DOHH2 (cell line): ENCODE results near the gene CYBA.

ENCODE experiments used
- EZH2phosphoT487 ChIP-seq: fragments of 200-600 bp; sonication (generic); IDR thresholded peaks from 2 replicates; pipeline ENCODE4 v1.6.1; 2017; ENCODE audit warnings: borderline replicate concordance, mild to moderate bottlenecking, antibody characterized with exemption, low read length, moderate library complexity, mixed read lengths
- TF ChIP-seq, protein P1 (sequence below): fragments of 200-600 bp; sonication (generic); IDR thresholded peaks from one replicate; pipeline ENCODE4 v1.5.1; 2014; ENCODE audit warnings: antibody characterized with exemption, mild to moderate bottlenecking, low read depth, low read length; ENCODE audit not compliant: poor library complexity, severe bottlenecking

DNA sequence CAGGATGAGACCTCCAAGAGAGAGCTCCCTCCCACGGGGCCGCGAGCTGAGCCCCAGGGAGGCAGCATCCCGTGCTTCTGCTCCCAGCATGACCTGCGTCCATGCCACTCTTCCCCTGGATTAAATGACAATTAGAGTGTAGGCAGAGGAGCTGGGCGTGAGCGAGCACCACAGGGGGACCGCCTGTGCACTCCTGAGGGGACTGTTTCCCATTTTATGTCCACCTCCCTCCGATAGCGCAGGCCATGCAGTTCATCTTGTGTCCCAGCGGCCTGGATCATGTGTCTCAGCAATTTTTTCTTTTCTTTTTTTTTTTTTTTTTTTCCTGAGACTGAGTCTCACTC, 18.3 kb downstream of the CYBA start:
- TF ChIP-seq, protein P1, sequence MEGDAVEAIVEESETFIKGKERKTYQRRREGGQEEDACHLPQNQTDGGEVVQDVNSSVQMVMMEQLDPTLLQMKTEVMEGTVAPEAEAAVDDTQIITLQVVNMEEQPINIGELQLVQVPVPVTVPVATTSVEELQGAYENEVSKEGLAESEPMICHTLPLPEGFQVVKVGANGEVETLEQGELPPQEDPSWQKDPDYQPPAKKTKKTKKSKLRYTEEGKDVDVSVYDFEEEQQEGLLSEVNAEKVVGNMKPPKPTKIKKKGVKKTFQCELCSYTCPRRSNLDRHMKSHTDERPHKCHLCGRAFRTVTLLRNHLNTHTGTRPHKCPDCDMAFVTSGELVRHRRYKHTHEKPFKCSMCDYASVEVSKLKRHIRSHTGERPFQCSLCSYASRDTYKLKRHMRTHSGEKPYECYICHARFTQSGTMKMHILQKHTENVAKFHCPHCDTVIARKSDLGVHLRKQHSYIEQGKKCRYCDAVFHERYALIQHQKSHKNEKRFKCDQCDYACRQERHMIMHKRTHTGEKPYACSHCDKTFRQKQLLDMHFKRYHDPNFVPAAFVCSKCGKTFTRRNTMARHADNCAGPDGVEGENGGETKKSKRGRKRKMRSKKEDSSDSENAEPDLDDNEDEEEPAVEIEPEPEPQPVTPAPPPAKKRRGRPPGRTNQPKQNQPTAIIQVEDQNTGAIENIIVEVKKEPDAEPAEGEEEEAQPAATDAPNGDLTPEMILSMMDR = no peak
- TF ChIP-seq EZH2phosphoT487 = no peak
